HG02943 (cell line): ENCODE measurements around the gene B3GALT5.

Experiments
- ATAC-seq: cut with Tn5 transposase; IDR thresholded peaks from one replicate; pipeline ENCODE4 v1.9.1; 2021; ENCODE audit warnings: mild to moderate bottlenecking, low read depth, moderate library complexity; ENCODE audit not compliant: unreplicated experiment

B3GALT5 gene

DNA sequence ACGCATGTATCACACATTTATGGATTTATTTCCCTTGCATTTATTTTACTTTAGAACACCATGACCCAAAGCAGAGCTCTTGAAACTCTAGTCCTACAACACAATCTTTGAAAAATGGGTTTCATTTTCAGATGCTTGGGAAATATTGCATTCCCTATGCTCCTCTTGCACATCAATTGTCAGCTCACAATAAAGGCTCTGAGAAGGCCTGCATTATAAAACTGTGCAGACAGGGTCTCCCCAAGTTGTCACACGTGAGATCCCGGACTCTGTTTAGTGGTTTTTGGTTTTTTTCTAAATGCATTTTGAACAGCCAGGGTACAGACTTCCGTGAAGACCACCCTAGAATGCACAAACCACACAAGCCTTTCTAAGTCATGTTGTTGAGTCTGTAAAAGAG, 9.9 kb upstream of the B3GALT5 start:
- no peak for ATAC-seq

GRCh38 chr21:39604951-39605350, 7.8 kb upstream of the B3GALT5 start:
- no peak for ATAC-seq

- ATAC-seq, result no peak
Measured at GRCh38 chr21:39610703-39611102, 2.0 kb upstream of the B3GALT5 start.

DNA sequence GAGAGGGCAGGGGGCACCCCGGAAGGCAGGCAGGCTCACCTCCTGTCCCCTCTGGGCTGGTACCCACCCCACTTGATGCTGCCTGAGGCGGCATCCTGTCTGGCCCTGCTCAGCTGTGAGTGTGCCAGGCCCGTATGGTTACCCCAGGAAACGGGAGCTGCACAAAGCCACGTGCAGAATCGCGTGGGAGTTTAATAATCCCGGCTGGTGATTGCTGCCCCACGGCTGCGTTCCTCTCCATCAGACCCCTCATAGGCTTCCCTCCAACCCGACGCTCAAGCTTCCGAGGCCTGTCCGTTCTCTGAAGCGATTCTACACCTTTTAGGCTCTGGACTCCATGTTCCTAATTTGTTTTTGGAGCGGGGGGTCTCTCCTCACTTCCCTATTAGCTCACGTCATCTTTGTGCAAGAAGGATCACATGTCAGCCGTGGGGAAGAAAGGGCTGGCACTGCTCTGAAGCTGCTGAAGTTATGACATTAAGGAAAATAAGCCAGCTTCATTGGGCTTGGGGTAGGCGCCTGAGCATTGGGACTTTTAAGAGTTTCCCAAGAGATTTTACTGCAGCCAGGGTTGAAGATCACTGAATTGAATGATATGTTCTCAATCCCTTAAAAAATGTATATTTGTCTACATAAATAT, 1.1 kb upstream of the B3GALT5 start:
- ATAC-seq, result no peak

GRCh38 chr21:39613041-39613934, 548 bp downstream of the B3GALT5 start:
- ATAC-seq, result no peak

GRCh38 chr21:39616211-39616772, 3.6 kb downstream of the B3GALT5 start:
- ATAC-seq, result no peak

GRCh38 chr21:39620856-39621255, 8.1 kb downstream of the B3GALT5 start:
- ATAC-seq, result no peak

GRCh38 chr21:39625211-39625895, 12.6 kb downstream of the B3GALT5 start:
- no peak for ATAC-seq

DNA sequence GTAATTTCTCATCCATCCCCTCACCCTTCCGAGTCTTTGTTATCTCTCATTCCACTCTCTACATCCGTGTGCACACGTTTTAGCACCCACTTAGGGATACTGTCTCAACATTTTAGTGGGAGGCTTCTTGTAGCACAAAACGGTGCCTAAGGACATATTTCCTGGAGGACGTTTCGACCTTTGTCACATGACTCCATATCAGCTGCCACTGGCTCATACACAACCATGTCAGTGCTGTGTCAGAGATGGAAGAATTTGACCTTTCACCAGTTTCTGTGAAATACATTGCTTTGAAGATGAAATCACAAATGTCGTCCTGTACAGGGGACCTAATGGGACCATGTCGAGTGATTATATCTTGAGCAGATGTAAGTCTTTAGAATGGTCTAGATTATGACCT, 15.6 kb downstream of the B3GALT5 start:
- no peak for ATAC-seq

- ATAC-seq, result no peak
Measured at GRCh38 chr21:39630191-39630591, 17.5 kb downstream of the B3GALT5 start.

GRCh38 chr21:39630827-39631226, 18.1 kb downstream of the B3GALT5 start:
- no peak for ATAC-seq

GRCh38 chr21:39631842-39632562, 19.3 kb downstream of the B3GALT5 start:
- no peak for ATAC-seq

DNA sequence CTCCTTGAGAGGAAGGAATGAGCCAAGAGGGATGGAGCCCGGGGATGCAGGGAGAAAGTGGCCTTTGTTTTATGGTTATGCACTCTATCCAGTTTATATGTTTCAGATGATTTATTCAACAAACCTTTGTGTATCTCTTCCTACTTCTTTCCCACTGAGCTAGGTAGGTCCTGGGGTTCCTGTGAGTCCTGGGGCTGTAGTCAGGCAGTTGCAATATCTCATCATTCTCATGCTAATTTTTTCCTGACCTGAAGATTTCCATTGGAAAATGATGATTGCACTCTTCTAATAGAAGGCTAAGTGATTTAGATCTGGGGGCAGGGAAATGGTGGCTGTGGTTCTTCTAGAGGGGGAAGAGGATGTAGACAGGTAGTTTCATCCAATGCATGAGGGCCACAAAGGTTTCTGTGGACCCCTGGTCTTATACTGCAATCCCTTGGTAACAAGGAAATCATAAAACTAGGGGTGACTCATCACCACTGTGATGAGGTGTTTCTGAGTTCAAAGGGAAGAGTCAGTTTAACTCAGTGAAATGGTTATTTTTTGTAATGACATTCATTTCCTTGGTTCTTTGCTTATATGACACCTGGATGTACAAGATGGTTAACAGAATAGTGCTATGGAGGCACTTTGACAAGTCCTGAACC, 20.2 kb downstream of the B3GALT5 start:
- ATAC-seq, result no peak

DNA sequence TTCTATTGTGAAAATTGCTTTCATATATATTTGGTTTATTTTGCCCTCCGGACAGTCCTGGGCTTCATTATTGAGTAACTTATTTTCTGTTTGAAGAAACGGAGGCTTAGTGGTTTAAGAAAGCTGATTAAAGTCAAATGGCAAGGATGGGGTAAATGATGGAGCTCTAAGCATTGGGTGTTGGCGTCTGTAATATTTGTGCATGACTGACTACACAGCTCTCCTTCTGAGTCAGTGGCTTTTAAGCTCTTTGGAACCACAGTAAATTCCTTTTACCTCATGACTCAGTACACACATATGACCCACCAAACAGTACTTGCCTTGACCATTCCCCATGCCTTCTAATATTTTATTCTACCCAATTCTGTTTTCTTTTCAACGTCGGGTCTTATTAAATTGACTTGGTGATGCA, 21.0 kb downstream of the B3GALT5 start:
- ATAC-seq, result no peak

DNA sequence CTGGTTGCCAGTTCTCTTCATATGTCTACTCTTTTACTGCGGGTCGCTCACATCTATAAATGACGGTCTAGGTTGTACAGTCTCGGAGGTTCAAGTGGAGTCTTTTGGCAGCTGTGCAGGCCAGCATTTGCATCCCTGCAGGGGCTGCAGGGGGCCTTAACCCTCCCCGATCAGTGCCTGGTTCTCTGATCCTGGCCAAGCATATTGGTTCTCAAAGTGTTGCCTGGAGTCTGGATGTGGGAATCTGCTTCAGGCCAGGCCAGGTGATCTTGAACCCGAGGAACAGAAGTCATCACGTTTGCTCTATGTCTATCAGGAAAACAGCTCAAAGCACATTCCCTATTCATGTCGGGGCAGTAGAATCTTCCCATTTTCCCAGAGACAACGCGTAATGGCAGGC, 21.8 kb downstream of the B3GALT5 start:
- no peak for ATAC-seq

- no peak for ATAC-seq
Measured at GRCh38 chr21:39637197-39637970, 24.6 kb downstream of the B3GALT5 start.

DNA sequence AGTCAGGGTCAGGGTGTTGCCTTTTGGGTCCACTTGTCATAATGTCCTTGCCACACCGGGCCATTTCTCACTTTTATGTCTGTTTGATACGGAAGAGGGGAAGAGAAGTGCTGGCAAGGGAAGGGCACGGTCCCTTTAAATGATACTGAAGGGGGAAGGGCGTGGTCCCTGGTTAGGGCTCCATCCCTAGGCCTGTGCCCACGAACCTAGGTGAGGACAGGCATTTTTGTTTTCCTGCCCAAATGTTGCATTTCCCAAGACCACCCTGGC, 25.2 kb downstream of the B3GALT5 start:
- no peak for ATAC-seq

GRCh38 chr21:39638281-39638680, 25.5 kb downstream of the B3GALT5 start:
- ATAC-seq, result no peak

- ATAC-seq, result no peak
Measured at GRCh38 chr21:39640754-39641153, 28.0 kb downstream of the B3GALT5 start.
